Measurements from ENCODE around the gene MFRP. TPM values are rescaled to one million over a fixed set of nuclear protein-coding genes. Genes with fewer than 3 reads are reported as not detected.
A peak's percentile ranks its signal among the peaks of the same experiment; 100 is the strongest.

Gene MFRP
- total and polyA plus RNA-seq, 3 donors from 2014 or later = not detected

DNA sequence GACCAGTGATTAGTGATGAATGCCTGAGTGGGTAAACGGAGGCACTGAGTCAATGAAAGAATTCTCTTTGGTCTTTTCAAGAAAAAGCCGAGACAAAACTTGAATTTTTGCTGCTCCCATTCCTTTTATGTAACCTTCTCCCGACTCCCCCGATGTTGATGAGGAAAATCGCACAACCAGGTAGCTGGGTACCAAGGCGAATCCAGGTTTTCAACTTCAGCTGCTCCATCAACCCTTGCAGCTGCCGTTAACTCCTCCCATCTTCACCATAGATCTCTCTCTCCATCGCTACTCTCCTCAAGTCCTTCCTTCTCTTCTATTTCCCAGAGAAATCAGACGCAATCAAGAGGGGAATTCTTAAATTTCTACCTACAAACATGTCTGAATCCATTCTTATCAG, 35.6 kb upstream of the MFRP start:
- Histone ChIP-seq H3K4me1 (peaks cover 5% of the 10 kb centered on the region), H3K4me3 (peak overlapping the region; percentile 45 to 55), H3K27me3 (no peaks in the 10 kb centered on the region), H3K27ac (no peak overlapping the region), H3K9me3 (no peaks in the 10 kb centered on the region), H3K36me3 (ENCODE audit: low read depth, missing control alignments) (no peaks in the 10 kb centered on the region)
- WGBS, 2 donors = 3% methylated on average over 9 of the region's 9 CpGs
- intact Hi-C loops (cut with DNase I; ENCODE audit: low total_unique reads) = no loop called here
- no peak for DNase-seq
- TF ChIP-seq, protein P1, sequence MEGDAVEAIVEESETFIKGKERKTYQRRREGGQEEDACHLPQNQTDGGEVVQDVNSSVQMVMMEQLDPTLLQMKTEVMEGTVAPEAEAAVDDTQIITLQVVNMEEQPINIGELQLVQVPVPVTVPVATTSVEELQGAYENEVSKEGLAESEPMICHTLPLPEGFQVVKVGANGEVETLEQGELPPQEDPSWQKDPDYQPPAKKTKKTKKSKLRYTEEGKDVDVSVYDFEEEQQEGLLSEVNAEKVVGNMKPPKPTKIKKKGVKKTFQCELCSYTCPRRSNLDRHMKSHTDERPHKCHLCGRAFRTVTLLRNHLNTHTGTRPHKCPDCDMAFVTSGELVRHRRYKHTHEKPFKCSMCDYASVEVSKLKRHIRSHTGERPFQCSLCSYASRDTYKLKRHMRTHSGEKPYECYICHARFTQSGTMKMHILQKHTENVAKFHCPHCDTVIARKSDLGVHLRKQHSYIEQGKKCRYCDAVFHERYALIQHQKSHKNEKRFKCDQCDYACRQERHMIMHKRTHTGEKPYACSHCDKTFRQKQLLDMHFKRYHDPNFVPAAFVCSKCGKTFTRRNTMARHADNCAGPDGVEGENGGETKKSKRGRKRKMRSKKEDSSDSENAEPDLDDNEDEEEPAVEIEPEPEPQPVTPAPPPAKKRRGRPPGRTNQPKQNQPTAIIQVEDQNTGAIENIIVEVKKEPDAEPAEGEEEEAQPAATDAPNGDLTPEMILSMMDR (IDR thresholded peaks at IDR 0.05) = no peak
- no peak for TF ChIP-seq POLR2A (IDR thresholded peaks at IDR 0.05)

DNA sequence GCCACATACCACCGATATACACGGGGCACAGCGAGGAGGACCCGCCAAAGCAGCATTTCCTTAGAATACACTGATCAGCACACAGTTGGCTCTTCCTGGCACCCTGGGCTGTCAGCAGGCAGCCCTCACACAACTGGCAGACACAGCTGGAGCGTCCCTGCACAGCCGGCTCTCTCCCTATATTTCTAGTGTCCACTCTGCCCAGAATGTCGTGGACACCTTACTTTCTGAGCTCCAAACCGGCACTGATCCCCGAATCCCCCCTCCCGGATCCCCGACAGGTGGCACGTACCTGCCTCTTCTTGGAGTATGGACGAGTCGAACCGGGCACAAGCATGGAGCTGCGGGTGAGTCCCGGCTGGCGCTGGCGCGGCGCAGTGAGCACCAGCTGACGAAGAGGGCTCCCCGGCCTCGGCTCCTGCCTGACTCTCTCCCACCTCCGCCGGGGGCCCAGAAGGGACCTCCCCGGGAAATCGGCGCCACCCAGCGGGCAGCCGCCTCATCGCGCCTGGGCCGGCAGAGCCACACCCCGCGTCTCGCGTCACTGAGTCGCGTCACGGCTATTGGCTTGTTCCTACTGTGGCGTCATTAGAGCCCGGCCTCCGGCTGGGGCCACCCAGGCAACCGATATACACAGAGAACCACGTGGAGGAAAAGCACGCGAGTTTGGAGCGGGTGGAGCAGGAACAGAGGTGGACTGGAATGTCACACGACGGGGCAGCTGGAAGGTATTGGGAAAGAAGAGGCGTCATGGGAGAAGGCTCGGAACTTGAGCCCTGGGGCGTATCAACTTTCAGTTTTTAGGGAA, 34.9 kb upstream of the MFRP start, which contains the start of gene USP2:
USP2 (minus strand) TSS at position 510 of the 808 bp plus-strand sequence. CDS start 8,210 bp downstream, outside the sequence.
- WGBS, 2 donors = 0 to 1% methylated on average over 24 to 33 of the region's 54 CpGs
- H3K9me3 ChIP-seq = no peaks in the 10 kb centered on the region
- peaks cover 8% of the 10 kb centered on the region for H3K4me1 ChIP-seq
- TF ChIP-seq POLR2A (IDR thresholded peaks at IDR 0.05) = no peak
- TF ChIP-seq, protein P1 (IDR thresholded peaks at IDR 0.05) = peak; percentile 83 to 97 (median 85)
- intact Hi-C loops (cut with DNase I; ENCODE audit: low total_unique reads) = no loop called here
- peak; percentile 98 for DNase-seq
- H3K4me3 ChIP-seq = peak within 1 kb of the TSS; percentile 45 to 55
- no peaks in the 10 kb centered on the region for H3K36me3 ChIP-seq (ENCODE audit: low read depth, missing control alignments)
- peak within 1 kb of the TSS in 1 of 2 donors; percentile 52 for H3K27ac ChIP-seq
- no peaks in the 10 kb centered on the region for H3K27me3 ChIP-seq

DNA sequence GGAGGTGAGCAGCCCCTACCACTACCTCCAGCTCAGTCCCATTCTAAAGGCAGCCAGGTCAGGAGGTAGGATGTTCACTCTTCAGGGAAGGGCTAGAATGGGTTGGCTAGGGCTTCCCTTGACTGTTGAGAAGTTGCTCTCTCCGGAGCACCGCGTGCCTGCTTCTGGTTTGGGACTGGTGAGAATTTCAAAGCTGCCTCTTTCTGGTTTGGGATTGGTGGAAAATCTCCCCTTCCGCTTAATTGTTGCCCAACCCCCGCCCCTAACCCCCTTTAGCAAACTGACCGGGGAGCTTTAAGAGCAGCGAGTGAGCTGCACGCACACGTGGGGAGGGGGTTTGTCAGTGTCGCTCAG, 34.3 kb upstream of the MFRP start:
- H3K4me1 ChIP-seq = peaks cover 14% of the 10 kb centered on the region
- 12 to 23% methylated on average over 6 to 10 of the region's 10 CpGs for whole genome bisulfite sequencing, 2 donors
- no peak for TF ChIP-seq POLR2A (IDR thresholded peaks at IDR 0.05)
- TF ChIP-seq, protein P1 (IDR thresholded peaks at IDR 0.05) = no peak
- H3K4me3 ChIP-seq = peak overlapping the region; percentile 45 to 55
- no peak overlapping the region for H3K27ac ChIP-seq
- H3K36me3 ChIP-seq (ENCODE audit: low read depth, missing control alignments) = no peaks in the 10 kb centered on the region
- no peaks in the 10 kb centered on the region for H3K9me3 ChIP-seq
- no peaks in the 10 kb centered on the region for H3K27me3 ChIP-seq
- intact Hi-C loops (cut with DNase I; ENCODE audit: low total_unique reads) = no loop called here
- no peak for DNase-seq

DNA sequence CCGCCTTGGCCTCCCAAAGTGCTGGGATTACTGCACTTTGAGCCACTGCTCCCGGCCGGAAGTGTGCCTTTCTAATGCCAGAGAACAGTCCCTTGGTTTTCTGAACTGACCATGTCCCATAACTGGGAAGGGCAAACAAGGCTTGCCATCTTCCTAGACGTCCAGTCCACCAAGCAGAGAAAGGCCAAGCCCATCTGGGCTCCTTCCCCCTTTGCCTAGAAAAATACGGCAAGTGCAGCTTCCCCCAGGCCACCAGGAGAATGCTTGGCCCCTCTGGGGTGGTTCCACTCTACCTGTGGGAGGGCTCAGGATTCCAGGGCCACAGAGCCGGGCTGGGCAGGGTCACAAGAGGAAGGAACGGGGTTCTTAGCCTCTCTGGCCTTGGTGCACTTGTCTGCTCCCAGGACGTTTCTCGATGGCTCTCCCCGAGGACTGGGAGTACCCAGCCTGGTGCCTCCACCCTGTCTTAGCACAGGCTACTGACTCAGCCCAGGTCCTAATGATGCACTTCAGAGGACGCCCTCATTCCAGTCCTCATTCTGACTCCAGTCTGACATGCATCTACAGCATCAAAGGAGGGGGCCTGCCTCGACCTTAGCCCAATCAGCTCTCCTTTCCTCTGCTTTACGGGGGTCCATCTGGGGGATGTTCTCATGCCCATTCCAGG, 33.8 kb upstream of the MFRP start:
- Histone ChIP-seq H3K9me3 (no peaks in the 10 kb centered on the region), H3K4me3 (no peak overlapping the region), H3K36me3 (ENCODE audit: low read depth, missing control alignments) (no peaks in the 10 kb centered on the region), H3K4me1 (peaks cover 19% of the 10 kb centered on the region), H3K27ac (no peak overlapping the region), H3K27me3 (no peaks in the 10 kb centered on the region)
- intact Hi-C loops (cut with DNase I; ENCODE audit: low total_unique reads) = no loop called here
- WGBS, 2 donors = 71 to 73% methylated on average over 8 to 13 of the region's 13 CpGs
- TF ChIP-seq, protein P1 (IDR thresholded peaks at IDR 0.05) = no peak
- DNase-seq = no peak

Measured in testis (tissue), 3 donors.